ENCODE data around the gene R3HDM1.

GRCh38 chr2:135525786-135526185, 5.5 kb upstream of the R3HDM1 start:
- no peak for TF ChIP-seq CTCF (conservative IDR thresholded peaks at IDR 0.05 in 1 of 2, IDR thresholded peaks at IDR 0.05 in 1 of 2; ENCODE audit: low read depth in 1 of 2, low read length in 2 of 2)
- TF ChIP-seq EZH2 (IDR thresholded peaks at IDR 0.05; ENCODE audit: low read length, missing control alignments), result no peak
